SH-SY5Y (cell line): Measurements from ENCODE around the gene SEPTIN7.

Source experiments
- GATA2 ChIP-seq: IDR thresholded peaks from 2 replicates; pipeline ENCODE4 v1.6.1; 2011; ENCODE audit warnings: mild to moderate bottlenecking, low read depth, low read length
- GATA3 ChIP-seq: IDR thresholded peaks from 2 replicates; pipeline ENCODE4 v1.6.1; 2011; ENCODE audit warnings: low read depth, mild to moderate bottlenecking, low read length, moderate library complexity

Gene SEPTIN7

DNA sequence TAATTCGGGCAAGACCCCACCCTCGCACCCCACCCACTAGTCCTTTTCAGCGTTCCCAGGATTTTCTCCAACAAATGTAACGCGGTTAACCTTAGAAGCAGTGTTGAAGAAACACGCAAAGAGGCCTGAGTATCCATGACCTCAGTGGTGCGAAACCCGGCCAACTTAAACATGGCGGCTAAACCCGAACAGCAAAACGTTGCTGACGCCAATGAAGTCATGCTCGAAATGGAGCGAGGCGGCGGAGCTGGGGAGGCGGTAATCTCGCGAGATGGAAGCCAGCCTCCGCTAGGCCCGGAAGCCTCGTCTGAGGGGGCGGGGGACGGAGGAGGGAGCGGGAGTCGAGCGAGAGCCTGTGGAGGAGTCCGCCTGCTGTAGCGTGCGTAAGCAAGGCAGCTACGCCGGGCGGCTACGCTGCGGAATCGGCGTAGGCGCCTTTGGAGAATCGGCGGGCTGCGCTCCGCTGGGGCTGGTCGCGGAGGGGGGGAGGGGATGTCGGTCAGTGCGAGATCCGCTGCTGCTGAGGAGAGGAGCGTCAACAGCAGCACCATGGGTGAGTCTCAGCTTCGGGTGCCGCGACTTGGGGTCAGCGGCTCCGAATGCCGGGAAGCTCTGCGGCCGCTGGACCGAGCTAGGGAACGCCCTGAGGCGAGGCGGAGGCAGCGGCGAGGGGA lies at the start of gene SEPTIN7:
SEPTIN7 (plus strand) TSS at position 340 of the 674 bp plus-strand sequence; CDS start at position 493, 153 bp downstream.
- TF ChIP-seq GATA2 (no peak), GATA3 (no peak)

DNA sequence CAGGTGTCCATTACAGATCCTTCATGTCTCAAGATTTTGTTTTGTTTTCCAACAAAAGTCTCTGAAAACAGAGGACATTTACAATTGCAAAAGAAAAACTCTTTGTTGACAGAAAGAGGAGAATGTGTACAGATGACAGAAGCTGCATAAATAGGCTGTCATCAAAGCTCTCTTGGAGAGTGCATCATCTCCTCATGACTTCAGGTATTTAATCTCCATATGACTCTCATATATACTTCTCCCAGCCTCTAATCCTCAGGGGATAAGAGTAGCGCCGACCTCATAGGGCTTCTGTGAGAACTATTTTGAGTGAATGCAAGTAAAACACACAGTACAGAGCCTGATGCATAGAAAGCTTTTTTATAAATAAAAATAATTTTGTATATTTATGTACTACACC lies 48.1 kb upstream of the SEPTIN7 start:
- TF ChIP-seq GATA3: no peak
- no peak for TF ChIP-seq GATA2

DNA sequence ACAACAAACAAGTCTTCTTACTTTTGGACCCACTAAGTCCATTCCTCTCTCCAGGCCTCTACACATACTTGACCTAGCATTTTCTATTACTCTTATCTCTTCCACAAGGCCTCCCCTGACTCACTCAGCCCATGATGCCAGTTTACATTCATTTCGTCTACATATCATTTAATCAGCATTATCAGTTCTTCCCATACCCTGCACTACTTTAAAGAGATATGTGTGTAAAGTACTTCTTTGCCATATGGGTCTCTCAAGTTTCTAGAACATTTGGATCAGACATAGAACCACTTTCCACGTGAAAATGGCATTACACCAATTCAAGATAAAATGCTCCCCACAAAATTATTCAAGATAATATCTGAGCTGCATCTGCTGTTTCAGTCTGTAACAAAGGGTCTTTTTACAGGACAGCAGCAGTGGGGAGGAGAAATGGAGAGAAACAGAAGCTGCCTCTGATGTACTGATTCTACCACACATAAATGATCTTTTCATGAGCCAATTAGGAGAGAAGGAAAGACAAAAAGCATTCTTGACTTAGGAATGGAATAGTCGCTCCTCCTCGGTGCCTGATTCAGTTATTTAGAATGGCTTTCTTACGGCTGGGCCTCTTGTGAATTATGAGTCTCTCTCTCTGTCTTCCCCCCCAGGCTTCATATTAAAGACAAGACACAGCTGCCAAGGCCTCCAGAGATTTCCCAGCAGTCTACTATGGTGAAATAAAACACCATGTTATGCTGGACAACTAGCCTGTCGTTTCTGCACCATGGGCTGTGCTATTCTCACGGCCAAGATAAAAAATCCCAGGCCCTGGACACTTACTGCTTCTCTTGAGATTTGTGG lies 46.9 kb upstream of the SEPTIN7 start:
- TF ChIP-seq GATA2 (peak; percentile 83), GATA3 (peak; percentile 91)

DNA sequence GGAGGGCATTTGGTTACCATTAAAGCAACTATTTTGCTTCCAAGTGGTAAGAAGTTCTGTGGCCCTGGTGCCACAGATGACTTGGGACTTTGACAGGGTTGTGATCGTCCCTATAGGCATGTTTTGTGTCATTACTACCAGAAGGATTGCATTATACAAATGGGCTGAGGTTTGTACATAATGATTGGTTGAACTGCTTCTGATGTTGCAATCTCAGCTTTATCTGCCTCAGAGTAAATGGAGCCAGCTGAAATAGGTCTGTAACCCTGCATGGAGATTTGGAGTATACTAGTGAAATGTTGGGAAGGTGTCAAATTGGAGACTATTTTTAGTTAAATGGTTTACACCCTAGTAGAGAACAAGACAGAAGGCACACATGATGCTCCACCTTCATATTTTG lies 46.1 kb upstream of the SEPTIN7 start:
- TF ChIP-seq GATA3: peak; percentile 50
- no peak; the same call in 1 of the 2 replicates for TF ChIP-seq GATA2

DNA sequence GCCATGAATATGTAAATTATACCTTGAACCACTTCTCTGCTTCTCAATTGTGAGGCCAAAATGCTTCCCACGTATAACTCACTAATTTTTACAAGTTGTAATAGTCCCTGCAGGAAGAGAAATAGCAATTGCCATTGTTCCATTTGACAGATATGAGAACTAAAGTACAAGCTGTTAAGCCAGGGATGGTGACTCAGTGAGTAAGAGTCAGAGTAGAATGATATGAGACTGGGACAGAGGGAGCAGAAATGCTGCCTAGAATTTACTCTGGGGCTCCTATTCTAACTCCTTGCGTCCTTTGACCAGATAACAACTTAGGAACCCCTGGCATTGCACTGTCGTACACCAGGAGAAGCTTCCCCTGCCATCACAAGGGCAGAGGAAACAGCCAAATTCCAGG lies 45.1 kb upstream of the SEPTIN7 start:
- no peak for TF ChIP-seq GATA3

DNA sequence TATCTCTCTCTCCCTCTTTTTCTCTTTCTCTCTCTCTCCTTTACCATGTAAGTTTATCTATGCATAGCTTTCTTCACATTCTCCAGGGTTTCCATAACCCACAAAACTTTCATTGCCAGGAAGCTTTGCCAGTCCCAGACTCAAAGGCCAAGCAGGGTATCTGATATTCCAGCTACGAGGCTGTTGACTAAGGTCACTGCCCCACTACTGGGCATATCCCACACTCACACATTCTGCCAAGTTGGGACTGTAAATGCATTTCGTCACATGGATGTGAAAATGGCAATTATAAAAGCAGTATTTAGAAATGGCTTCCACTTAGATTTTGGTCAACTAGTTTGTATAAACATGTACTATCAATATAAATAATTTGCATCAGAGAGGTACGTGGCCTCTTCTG lies 43.3 kb upstream of the SEPTIN7 start:
- no peak for TF ChIP-seq GATA3
- no peak for TF ChIP-seq GATA2

DNA sequence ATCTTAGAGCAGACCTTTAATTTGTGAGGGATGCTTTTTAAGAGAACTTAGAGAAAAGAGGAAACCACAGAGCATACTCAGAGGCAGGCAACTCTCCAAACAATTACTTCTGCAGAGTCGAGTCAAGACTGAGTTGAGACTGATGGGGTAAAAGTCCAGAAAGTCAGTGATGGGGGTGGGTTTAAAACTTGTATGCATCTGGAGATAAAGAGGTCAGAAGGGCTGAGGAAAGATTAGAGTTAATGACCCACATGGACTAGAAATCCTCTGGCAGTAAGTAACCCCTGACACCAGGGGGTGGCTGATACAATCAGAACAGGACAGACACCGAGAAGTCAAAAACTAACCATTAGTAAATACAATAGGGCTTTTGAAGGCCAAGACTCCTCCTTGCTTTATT lies 42.4 kb upstream of the SEPTIN7 start:
- TF ChIP-seq GATA3: peak; percentile 61; the same call in 1 of the 2 replicates
- TF ChIP-seq GATA2: peak; percentile 49; the same call in 1 of the 2 replicates

DNA sequence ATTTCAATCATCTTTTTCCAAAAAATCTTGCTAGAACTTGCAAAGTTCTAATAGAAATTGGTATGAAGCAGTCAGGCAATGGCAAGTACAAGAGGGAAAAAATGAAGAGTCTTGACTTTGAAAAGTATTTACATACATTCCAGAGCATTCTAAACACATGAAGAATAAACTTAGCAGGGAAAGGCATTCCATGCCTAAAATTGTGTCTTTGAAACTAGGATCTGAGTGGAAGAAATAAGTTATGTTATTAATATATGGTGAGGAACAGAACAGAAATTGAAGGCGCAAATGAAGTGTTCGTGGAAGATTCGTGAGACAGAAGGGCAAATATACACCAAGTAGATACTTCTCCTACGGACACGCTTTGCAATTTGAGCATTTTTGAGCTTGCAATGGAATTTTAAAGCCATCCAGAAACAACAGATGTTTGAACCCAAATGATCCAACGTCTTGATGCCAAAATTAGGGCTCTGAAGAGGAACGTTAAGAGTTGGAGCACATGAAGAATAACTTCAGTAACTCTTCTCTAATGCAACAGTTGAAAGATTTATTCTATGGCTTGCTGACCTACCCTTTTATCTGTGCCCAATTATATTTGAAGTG lies 40.6 kb upstream of the SEPTIN7 start:
- TF ChIP-seq GATA3 (no peak), GATA2 (no peak)

DNA sequence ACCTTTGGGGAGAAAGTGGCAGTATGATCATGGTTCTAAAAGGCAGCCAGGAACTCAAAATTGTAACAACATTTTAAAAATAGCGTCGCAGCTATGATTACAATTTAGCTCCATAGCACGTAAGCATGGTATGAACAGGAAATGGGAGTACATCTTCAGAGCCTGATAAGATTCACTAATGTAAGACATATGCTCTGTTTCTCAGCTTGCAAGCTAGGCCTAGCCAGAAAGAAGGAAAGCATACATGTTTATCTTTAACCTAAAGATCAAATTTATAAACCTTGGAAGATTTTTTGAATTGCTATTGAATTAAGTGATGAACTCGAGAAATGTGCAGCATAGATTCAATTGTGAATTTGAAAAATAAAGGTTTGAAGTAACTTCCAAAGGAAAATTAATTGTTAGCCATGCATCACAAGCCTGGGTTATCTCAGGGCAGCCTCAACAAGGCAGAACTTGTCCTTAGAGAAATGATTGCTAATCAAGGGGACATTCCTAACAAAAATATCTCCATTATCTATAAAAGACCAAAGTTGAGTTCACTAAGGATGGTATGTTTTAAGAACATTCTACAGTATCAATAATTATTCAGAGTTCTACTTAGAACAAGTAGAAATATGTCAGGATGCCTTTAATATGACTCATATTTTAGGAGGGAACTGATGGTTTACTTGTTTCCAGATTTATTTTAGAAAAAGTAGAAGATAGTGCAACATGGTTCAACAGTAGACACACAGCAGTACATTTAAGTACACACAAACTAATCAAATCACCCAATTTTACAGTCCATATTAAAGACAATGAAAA lies 38.8 kb upstream of the SEPTIN7 start:
- TF ChIP-seq GATA2: peak; percentile 50; the same call in 1 of the 2 replicates
- TF ChIP-seq GATA3: no peak

DNA sequence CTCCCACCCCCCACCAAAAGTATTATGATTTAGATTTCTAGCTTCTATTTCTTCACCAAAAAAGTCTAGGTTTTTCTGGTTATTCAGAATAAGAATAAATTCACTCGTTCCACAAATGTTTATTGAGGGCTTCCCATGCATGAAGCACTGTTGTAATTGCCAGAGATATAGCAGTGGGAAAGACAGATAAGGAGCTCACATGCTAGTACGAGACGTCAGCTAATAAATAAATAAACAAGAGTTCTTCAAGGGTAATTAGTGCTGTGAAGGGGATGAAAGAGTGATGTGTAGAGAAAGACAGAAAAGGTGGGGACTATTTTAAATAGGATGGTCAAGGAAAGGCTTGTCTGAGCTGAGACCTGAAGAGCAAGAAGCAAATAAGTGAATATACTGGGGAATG lies 38.1 kb upstream of the SEPTIN7 start:
- TF ChIP-seq GATA2 (no peak), GATA3 (no peak)

DNA sequence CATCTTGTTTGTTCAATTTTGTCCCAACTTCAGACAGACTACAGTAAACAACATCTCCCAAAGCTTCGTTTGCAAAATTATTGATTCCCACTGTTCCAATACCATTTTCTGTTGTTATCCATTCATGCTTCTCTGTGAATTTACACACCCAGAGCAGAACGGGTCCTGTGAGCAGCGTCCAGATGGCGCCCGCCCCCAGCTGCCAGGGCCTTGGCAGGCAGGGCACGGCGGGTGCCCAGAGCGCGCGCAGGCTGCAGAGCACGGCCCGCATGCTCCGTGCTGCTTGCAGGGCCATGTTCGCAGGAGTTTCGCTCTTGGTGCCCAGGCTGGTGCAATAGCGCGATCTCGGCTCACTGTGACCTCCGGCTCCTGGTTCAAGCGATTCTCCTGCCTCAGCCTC lies 32.5 kb upstream of the SEPTIN7 start:
- TF ChIP-seq GATA2 (no peak), GATA3 (no peak)

DNA sequence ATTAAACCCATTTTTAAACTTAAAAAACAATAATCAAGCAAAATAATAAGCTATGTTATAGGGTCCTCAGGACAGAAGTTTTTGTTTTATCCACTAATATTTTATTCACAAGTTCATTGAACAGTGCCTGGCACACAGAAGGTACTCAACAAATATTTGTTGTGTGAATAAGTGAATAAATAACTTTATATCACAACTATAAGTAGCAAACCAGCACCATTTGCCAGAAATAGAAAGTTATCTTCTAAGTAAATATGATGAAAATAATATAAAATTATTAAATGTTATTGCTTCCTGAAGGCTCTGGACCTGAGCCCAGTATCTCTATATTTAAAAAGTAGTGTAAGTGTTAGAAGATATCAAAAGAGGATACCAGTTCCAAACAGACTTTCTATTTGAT lies 29.1 kb upstream of the SEPTIN7 start:
- no peak for TF ChIP-seq GATA2
- no peak for TF ChIP-seq GATA3

DNA sequence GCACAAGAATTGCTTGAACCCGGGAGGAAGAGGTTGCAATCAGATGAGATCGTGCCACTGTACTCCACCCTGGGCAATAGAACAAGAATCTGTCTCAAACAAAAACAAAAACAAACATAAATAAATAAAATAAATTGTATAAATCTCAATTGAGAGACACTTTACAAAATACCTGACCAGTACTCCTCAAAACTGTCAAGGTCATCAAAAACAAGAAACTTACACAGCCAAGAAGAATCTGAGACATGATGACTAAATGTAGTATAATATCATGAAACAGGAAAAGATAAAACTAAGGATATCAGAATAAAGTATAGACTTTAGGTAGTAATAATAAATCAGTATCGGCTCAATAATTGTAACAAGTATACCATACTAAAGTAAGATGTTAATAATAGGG lies 26.9 kb upstream of the SEPTIN7 start:
- no peak for TF ChIP-seq GATA3
- TF ChIP-seq GATA2: no peak

DNA sequence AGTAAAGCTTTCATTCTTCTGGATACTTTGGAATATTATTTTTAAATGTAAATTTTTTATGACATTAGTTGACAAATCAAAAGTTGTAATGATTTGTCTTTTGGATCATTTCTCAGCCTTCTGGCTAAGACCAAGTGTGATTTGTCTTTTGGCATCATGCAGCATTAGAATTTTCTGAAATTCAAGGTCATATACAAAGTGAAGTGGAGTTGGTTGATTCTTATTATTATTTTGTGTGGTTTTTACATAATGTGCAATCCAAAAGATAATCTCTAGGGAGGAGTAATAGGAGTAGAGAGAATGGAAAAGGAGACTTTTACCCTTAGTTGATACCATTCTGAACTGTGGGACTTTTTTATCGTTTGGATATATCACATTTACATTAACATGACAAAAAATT lies 24.2 kb upstream of the SEPTIN7 start:
- TF ChIP-seq GATA2: no peak
- TF ChIP-seq GATA3: no peak

DNA sequence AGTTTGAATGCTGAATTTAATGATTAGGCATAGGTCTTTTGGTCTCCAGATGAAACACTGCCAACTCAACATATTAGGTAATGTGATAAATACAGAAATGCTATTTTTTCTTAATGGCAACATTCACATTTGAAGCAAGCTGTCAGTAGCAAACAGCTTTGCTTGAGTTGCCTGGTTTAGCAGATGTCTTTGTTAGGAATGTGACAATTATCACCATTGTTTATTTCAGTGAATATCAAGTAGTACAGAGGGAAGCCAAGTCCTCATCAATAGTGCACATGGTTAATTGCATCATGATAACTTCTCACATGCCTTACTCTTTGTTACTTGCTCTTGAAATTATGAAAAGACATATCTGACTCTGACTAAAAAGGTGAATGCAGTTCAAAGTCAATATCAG lies 23.7 kb upstream of the SEPTIN7 start:
- TF ChIP-seq GATA3 (no peak), GATA2 (no peak)
